ENCODE results near the gene SLX1A.
"Not testable (repeated sequence)": the region's sequence is repeated elsewhere in the genome, so short reads cannot be mapped to it uniquely, and the experiment has no call there.

GRCh38 chr16:30205541-30206236, 12.0 kb downstream of the SLX1A start:
- TF ChIP-seq CTCF, POLR2AphosphoS5, POLR2A (IDR thresholded peaks at IDR 0.05): not testable (repeated sequence)

Measured in stomach (tissue), 4 donors.